HepG2 (cell line): Measurements from ENCODE around the gene SERPINA9.

Experiments
- CTCF ChIP-seq: sonication (generic); formaldehyde crosslinking; IDR thresholded peaks from 2 replicates; pipeline ENCODE4 v1.5.0; 2020; ENCODE audit warnings: mild to moderate bottlenecking, missing genetic modification reagents, moderate library complexity
- GABPA ChIP-seq, 2 experiments: IDR thresholded peaks; 2 replicates each; pipeline ENCODE4 v1.6.1; 2011 to 2016; ENCODE audit warnings: low read depth in 2 of 2, low read length in 1 of 2, missing biosample characterization in 1 of 2, missing genetic modification characterization in 1 of 2
- HNRNPK ChIP-seq: fragments of 200-400 bp; formaldehyde crosslinking; IDR thresholded peaks from 2 replicates; pipeline ENCODE4 v1.6.1; 2018; ENCODE audit warnings: low read length, low read depth, moderate library complexity, mild to moderate bottlenecking; ENCODE audit not compliant: poor library complexity, severe bottlenecking
- MIXL1 ChIP-seq: IDR thresholded peaks from 2 replicates; pipeline ENCODE4 v1.6.1; 2016
- PHF5A ChIP-seq: IDR thresholded peaks from one replicate; pipeline ENCODE4 v1.6.1; 2018; ENCODE audit warnings: low read depth, missing genetic modification reagents; ENCODE audit not compliant: unreplicated experiment
- RAD51 ChIP-seq: fragments of 450-650 bp; IDR thresholded peaks from 2 replicates; pipeline ENCODE4 v1.6.1; 2016; ENCODE audit warnings: borderline replicate concordance
- SIN3A ChIP-seq: IDR thresholded peaks from 2 replicates; pipeline ENCODE4 v1.6.1; 2011; ENCODE audit warnings: low read depth, mild to moderate bottlenecking, control low read depth, low read length, borderline replicate concordance
- YY1 ChIP-seq: IDR thresholded peaks from 2 replicates; pipeline ENCODE4 v1.6.1; 2011; ENCODE audit warnings: low read length, low read depth, moderate library complexity, mild to moderate bottlenecking; ENCODE audit not compliant: insufficient read depth, insufficient replicate concordance
- ZNF232 ChIP-seq: sonication (generic); formaldehyde crosslinking; IDR thresholded peaks from 2 replicates; pipeline ENCODE4 v1.4.0; 2020; ENCODE audit warnings: missing genetic modification reagents, borderline replicate concordance
- ZNF292 ChIP-seq: sonication (generic); formaldehyde crosslinking; IDR thresholded peaks from 2 replicates; pipeline ENCODE4 v1.8.1; 2022; ENCODE audit warnings: mild to moderate bottlenecking, low read depth, missing genetic modification reagents, borderline replicate concordance
- ZNF629 ChIP-seq: sonication (generic); formaldehyde crosslinking; conservative IDR thresholded peaks from 2 replicates; pipeline ENCODE4 v1.5.0; 2020; ENCODE audit warnings: missing genetic modification reagents
- ZNF646 ChIP-seq: sonication (generic); formaldehyde crosslinking; IDR thresholded peaks from 2 replicates; pipeline ENCODE4 v1.9.0; 2021; ENCODE audit warnings: mild to moderate bottlenecking, missing genetic modification reagents

- TF ChIP-seq ZNF646 (CRISPR knock-in tag) (no peak), MIXL1 (CRISPR knock-in tag) (no peak), ZNF292 (no peak), ZNF232 (CRISPR knock-in tag) (no peak), GABPA (IDR thresholded peaks at IDR 0.05; ENCODE audit: low read depth, low read length) (no peak), GABPA (CRISPR knock-in tag; IDR thresholded peaks at IDR 0.05; ENCODE audit: low read depth) (no peak), YY1 (no peak), SIN3A (no peak), CTCF (CRISPR knock-in tag) (no peak), ZNF629 (CRISPR knock-in tag) (no peak), HNRNPK (no peak), PHF5A (CRISPR knock-in tag) (no peak), RAD51 (no peak)
Observed at GRCh38 chr14:94447206-94447605, 28.8 kb downstream of the SERPINA9 start.
